ENCODE data around the gene ALDH3A1.

- TF ChIP-seq HMG20B (CRISPR knock-in tag; IDR thresholded peaks at IDR 0.05) (no peak), EGR1 (conservative IDR thresholded peaks at IDR 0.05) (no peak), POLR3A (IDR thresholded peaks at IDR 0.05; ENCODE audit: borderline replicate concordance, extremely low read depth, insufficient read depth, insufficient read length) (no peak), ZNF274 (IDR thresholded peaks at IDR 0.05; ENCODE audit: borderline replicate concordance, low read depth, low read length) (no peak), NR2C2 (CRISPR knock-in tag; IDR thresholded peaks at IDR 0.05) (no peak), NR2C2 (tag; IDR thresholded peaks at IDR 0.05) (no peak), CHD2 (IDR thresholded peaks at IDR 0.05; ENCODE audit: low read depth, low read length) (no peak), MTF1 (CRISPR knock-in tag; IDR thresholded peaks at IDR 0.05; ENCODE audit: borderline replicate concordance) (no peak), ZBTB34 (CRISPR knock-in tag; IDR thresholded peaks at IDR 0.05) (no peak), ZNF431 (CRISPR knock-in tag; IDR thresholded peaks at IDR 0.05) (no peak), KLF13 (tag; IDR thresholded peaks at IDR 0.05; ENCODE audit: borderline replicate concordance, low read depth) (no peak), ZNF717 (CRISPR knock-in tag; IDR thresholded peaks at IDR 0.05) (no peak), TCF7L2 (IDR thresholded peaks at IDR 0.05; ENCODE audit: low read depth, low read length) (no peak), POLR2A (conservative IDR thresholded peaks at IDR 0.05) (no peak), KAT8 (IDR thresholded peaks at IDR 0.05; ENCODE audit: low read depth) (no peak)
These were observed 2.0 kb upstream of the ALDH3A1 start for GRCh38 chr17:19750020-19750572.

Data from K562 (cell line).